ENCODE measurements around the gene ANKRD7.

The ANKRD7 gene

GRCh38 chr7:118214051-118214832 lies 10.3 kb upstream of the ANKRD7 start:
- peak; percentile 33 for DNase-seq (ENCODE audit: extremely low read depth, low read depth)
- H3K4me3 ChIP-seq (replicated peaks; ENCODE audit: low read depth, low read length), result peak overlapping the region; percentile 45
- no peak for TF ChIP-seq CTCF (IDR thresholded peaks at IDR 0.05; ENCODE audit: low read depth, low read length, missing control alignments)

- DNase-seq (ENCODE audit: extremely low read depth, low read depth), result no peak
- H3K4me3 ChIP-seq (replicated peaks; ENCODE audit: low read depth, low read length), result peak overlapping the region; percentile 45
- TF ChIP-seq CTCF (IDR thresholded peaks at IDR 0.05; ENCODE audit: low read depth, low read length, missing control alignments), result no peak
Observed at GRCh38 chr7:118214833-118215182, 9.7 kb upstream of the ANKRD7 start.

- TF ChIP-seq CTCF (IDR thresholded peaks at IDR 0.05; ENCODE audit: low read depth, low read length, missing control alignments), result no peak
- no peak for DNase-seq (ENCODE audit: extremely low read depth, low read depth)
- H3K4me3 ChIP-seq (replicated peaks; ENCODE audit: low read depth, low read length), result no peak overlapping the region
Observed at GRCh38 chr7:118217210-118217619, 7.3 kb upstream of the ANKRD7 start.

- no peak for TF ChIP-seq CTCF (IDR thresholded peaks at IDR 0.05; ENCODE audit: low read depth, low read length, missing control alignments)
- H3K4me3 ChIP-seq (replicated peaks; ENCODE audit: low read depth, low read length), result no peak overlapping the region
Observed at GRCh38 chr7:118218413-118219156, 5.9 kb upstream of the ANKRD7 start.

GRCh38 chr7:118219157-118219512 lies 5.4 kb upstream of the ANKRD7 start:
- DNase-seq (ENCODE audit: extremely low read depth, low read depth), result no peak
- TF ChIP-seq CTCF (IDR thresholded peaks at IDR 0.05; ENCODE audit: low read depth, low read length, missing control alignments), result no peak
- H3K4me3 ChIP-seq (replicated peaks; ENCODE audit: low read depth, low read length), result no peak overlapping the region

More at GRCh38 chr7:118218413-118219156, 5.9 kb upstream of the ANKRD7 start:
- no peak for DNase-seq (ENCODE audit: extremely low read depth, low read depth)

- no peak for DNase-seq (ENCODE audit: extremely low read depth, low read depth)
- no peak overlapping the region for H3K4me3 ChIP-seq (replicated peaks; ENCODE audit: low read depth, low read length)
- no peak for TF ChIP-seq CTCF (IDR thresholded peaks at IDR 0.05; ENCODE audit: low read depth, low read length, missing control alignments)
Observed at GRCh38 chr7:118220583-118220982, 3.9 kb upstream of the ANKRD7 start.

All from HFF-Myc (cell line).